Keratinocyte (primary cell): Measurements from ENCODE around the gene PHF3. TPM values are rescaled to one million over a fixed set of nuclear protein-coding genes. Genes with fewer than 3 reads are reported as not detected.

Experiments
- DNase-seq: peaks from one replicate; pipeline ENCODE4 v3.0.0-alpha.2; 2011; ENCODE audit warnings: low read depth, missing footprints, low spot score
- FAIRE-seq: peaks from 2 replicates; lab custom pipeline; 2011; peaks lifted over from hg19 to GRCh38; lab: Jason Lieb, UNC
- H2AFZ ChIP-seq: 2 replicates; pipeline ENCODE4 v1.6.0; 2012; ENCODE audit warnings: low read length, control low read depth, inconsistent platforms; ENCODE audit not compliant: control insufficient read depth
- H3K27ac ChIP-seq: 2 replicates; pipeline ENCODE4 v1.5.1; 2011; ENCODE audit warnings: low read length; ENCODE audit not compliant: control insufficient read depth, insufficient read depth
- H3K27me3 ChIP-seq: 3 replicates; pipeline ENCODE4 v1.6.0; 2011; ENCODE audit warnings: low read length; ENCODE audit not compliant: control insufficient read depth, insufficient read depth; ENCODE audit errors: extremely low read depth
- H3K36me3 ChIP-seq, 2 experiments: 2 replicates in 1 of 2; 3 replicates in 1 of 2; pipeline ENCODE4 v1.5.1; 2011; ENCODE audit warnings: low read length in 2 of 2, mild to moderate bottlenecking in 1 of 2; ENCODE audit not compliant: control insufficient read depth in 2 of 2, insufficient read depth in 2 of 2; ENCODE audit errors: extremely low read depth in 1 of 2
- H3K4me1 ChIP-seq: 3 replicates; pipeline ENCODE4 v1.5.1; 2011; ENCODE audit warnings: low read length; ENCODE audit not compliant: control insufficient read depth, insufficient read depth; ENCODE audit errors: extremely low read depth
- H3K4me2 ChIP-seq: 3 replicates; pipeline ENCODE4 v1.6.0; 2011; ENCODE audit warnings: low read depth, low read length; ENCODE audit not compliant: control insufficient read depth, insufficient read depth; ENCODE audit errors: extremely low read depth
- H3K4me3 ChIP-seq, 3 experiments: fragments of 200-600 bp in 1 of 3; sonication (generic) in 1 of 3; 2 replicates in 2 of 3; 3 replicates in 1 of 3; pipeline ENCODE4 v1.5.1; 2011 to 2016; ENCODE audit warnings: low read length in 3 of 3, mild to moderate bottlenecking in 3 of 3, control low read depth in 2 of 3, inconsistent platforms in 1 of 3, low read depth in 1 of 3, mixed read lengths in 1 of 3, mixed run types in 1 of 3, moderate library complexity in 1 of 3; ENCODE audit not compliant: control insufficient read depth in 2 of 3, insufficient read depth in 2 of 3; ENCODE audit errors: extremely low read depth in 1 of 3
- H3K79me2 ChIP-seq: 2 replicates; pipeline ENCODE4 v1.6.0; 2012; ENCODE audit warnings: low read length; ENCODE audit not compliant: control insufficient read depth, insufficient read depth
- H3K9ac ChIP-seq: 3 replicates; pipeline ENCODE4 v1.6.0; 2011; ENCODE audit warnings: low read length; ENCODE audit not compliant: control insufficient read depth, insufficient read depth; ENCODE audit errors: extremely low read depth
- H3K9me1 ChIP-seq: 3 replicates; pipeline ENCODE4 v1.6.0; 2011; ENCODE audit warnings: low read length; ENCODE audit not compliant: control insufficient read depth, insufficient read depth; ENCODE audit errors: extremely low read depth
- H3K9me3 ChIP-seq: 2 replicates; pipeline ENCODE4 v1.5.1; 2012; ENCODE audit warnings: low read depth, low read length; ENCODE audit not compliant: control insufficient read depth
- H4K20me1 ChIP-seq: 3 replicates; pipeline ENCODE4 v1.6.0; 2011; ENCODE audit warnings: low read length; ENCODE audit not compliant: control insufficient read depth, insufficient read depth; ENCODE audit errors: extremely low read depth
- CTCF ChIP-seq, 3 experiments: IDR thresholded peaks in 1 of 3; conservative IDR thresholded peaks in 1 of 3; optimal IDR thresholded peaks in 1 of 3; 2 replicates in 2 of 3; 3 replicates in 1 of 3; pipeline versions ENCODE3 to v1.5.1; 2011; ENCODE audit warnings: low read length in 3 of 3, mild to moderate bottlenecking in 3 of 3, moderate library complexity in 2 of 3, control low read depth in 1 of 3, inconsistent platforms in 1 of 3; ENCODE audit not compliant: insufficient read depth in 2 of 3; ENCODE audit errors: extremely low read depth in 1 of 3
- EZH2 ChIP-seq: IDR thresholded peaks from one replicate; pipeline ENCODE4 v1.6.1; 2012; ENCODE audit warnings: inconsistent platforms, mild to moderate bottlenecking, low read length, moderate library complexity
- dilution Hi-C: fragments of 300-500 bp; cut with MboI; formaldehyde crosslinking; loops from one replicate; pipeline ENCODE4 v1.7.0; 2020; ENCODE audit warnings: low sequenced_read_pairs; ENCODE audit not compliant: extremely low pct_ligation_motif_present
- polyA plus RNA-seq, 5 experiments: library from polyadenylated mRNA; depleted of rRNA in 3 of 5; stranded (reverse) in 3 of 5; stranded (forward) in 1 of 5; unstranded in 1 of 5; fragments of >200 nt; gene quantifications; 1 replicate in 1 of 5; 2 replicates in 3 of 5; 3 replicates in 1 of 5; pipeline versions ENCODE4 v1.2.1 to v1.2.3, GENCODE V29; 2011 to 2012; ENCODE audit warnings: missing spikeins in 2 of 5, low read depth in 1 of 5, low replicate concordance in 1 of 5

The PHF3 gene
- polyA plus RNA-seq, 1 donor (not counting 4 experiments of a cell fraction or from before 2014, with no cell fraction given): 13.7 TPM

- no peak overlapping the region for H2AFZ ChIP-seq
- no peak overlapping the region for H3K4me2 ChIP-seq
- H3K27me3 ChIP-seq: no peaks in the 10 kb centered on the region
- no peaks in the 10 kb centered on the region for H3K79me2 ChIP-seq
- FAIRE-seq (no peak), DNase-seq (no peak)
- H3K27ac ChIP-seq: no peak overlapping the region
- TF ChIP-seq CTCF (optimal IDR thresholded peaks at IDR 0.05 in 1 of 3, IDR thresholded peaks at IDR 0.05 in 1 of 3, conservative IDR thresholded peaks at IDR 0.05 in 1 of 3; ENCODE audit: extremely low read depth in 1 of 3, insufficient read depth in 2 of 3, low read length in 3 of 3) (no peak), EZH2 (no peak)
- no peak overlapping the region for H3K9ac ChIP-seq
- no peaks in the 10 kb centered on the region for H3K9me1 ChIP-seq
- H3K4me1 ChIP-seq: no peaks in the 10 kb centered on the region
- no peak overlapping the region for H3K4me3 ChIP-seq
- H3K36me3 ChIP-seq: no peaks in the 10 kb centered on the region
- dilution Hi-C loops: no loop called here
- no peaks in the 10 kb centered on the region for H4K20me1 ChIP-seq
- no peaks in the 10 kb centered on the region for H3K9me3 ChIP-seq
Observed at GRCh38 chr6:63611560-63611959, 24.0 kb upstream of the PHF3 start.

- Histone ChIP-seq H3K79me2 (no peaks in the 10 kb centered on the region), H2AFZ (no peak overlapping the region), H3K9me3 (no peaks in the 10 kb centered on the region), H3K27ac (no peak overlapping the region), H3K4me3 (no peak overlapping the region), H3K4me2 (no peak overlapping the region), H3K9me1 (no peaks in the 10 kb centered on the region), H3K9ac (no peak overlapping the region), H3K4me1 (no peaks in the 10 kb centered on the region), H4K20me1 (no peaks in the 10 kb centered on the region), H3K27me3 (no peaks in the 10 kb centered on the region), H3K36me3 (no peaks in the 10 kb centered on the region)
- DNase-seq (no peak), FAIRE-seq (no peak)
- dilution Hi-C loops: no loop called here
- TF ChIP-seq EZH2 (no peak), CTCF (optimal IDR thresholded peaks at IDR 0.05 in 1 of 3, IDR thresholded peaks at IDR 0.05 in 1 of 3, conservative IDR thresholded peaks at IDR 0.05 in 1 of 3; ENCODE audit: extremely low read depth in 1 of 3, insufficient read depth in 2 of 3, low read length in 3 of 3) (no peak)
Observed at GRCh38 chr6:63615590-63615989, 20.0 kb upstream of the PHF3 start.
